ENCODE data around the gene SLC16A11.

DNA sequence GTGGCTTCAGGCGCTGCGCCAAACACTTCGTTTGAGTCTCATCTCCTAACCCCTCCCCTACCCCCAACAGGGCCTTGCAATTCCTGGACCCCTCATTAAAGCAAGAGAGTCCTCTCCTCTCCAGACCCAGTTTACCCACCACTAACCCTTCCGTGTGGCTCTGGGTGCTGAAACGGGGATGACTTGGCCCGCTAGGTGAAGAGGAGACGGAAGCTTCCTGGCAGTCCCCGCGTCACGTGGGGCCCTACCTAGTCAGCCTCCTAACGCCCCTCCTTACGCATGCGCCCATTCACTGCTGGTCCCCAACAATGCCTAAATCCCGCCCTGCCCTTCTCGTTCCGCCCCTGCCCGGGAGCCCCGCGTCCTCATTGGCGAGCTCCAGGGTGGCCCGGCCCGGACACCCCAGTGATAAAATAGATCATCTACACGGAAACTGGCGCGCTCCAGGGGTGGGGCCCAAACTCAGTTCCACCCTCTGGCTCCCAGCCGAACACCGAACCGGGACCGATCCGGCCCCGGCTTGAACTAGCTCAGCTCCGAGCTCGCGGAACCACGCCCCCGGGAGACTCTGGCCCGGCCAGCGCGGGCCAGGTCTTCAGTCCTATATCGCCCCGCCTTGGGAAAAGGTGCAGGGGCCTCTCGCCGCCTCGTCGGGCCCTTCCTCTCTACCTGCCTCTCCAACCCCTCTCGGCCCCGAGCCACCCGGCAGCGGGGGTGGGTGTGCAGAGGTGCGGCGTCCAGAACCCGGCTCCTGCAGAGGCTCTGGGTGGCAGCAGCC lies 8.1 kb downstream of the SLC16A11 start, which contains the start of gene SLC16A13:
- TF ChIP-seq CTCF (IDR thresholded peaks at IDR 0.05; ENCODE audit: poor library complexity) (peak; percentile 10), EZH2phosphoT487 (IDR thresholded peaks at IDR 0.05; ENCODE audit: low read depth, severe bottlenecking, unreplicated experiment) (no peak)

Data from hepatocyte (in vitro differentiated cells).